Measurements from ENCODE around the gene MRPL11. TPM values are rescaled to one million over a fixed set of nuclear protein-coding genes. Genes with fewer than 3 reads are reported as not detected.
A peak's percentile ranks its signal among the peaks of the same experiment; 100 is the strongest.

Gene MRPL11
- total and polyA plus RNA-seq, 10 of the 15 experiments (the other 5 are each of a cell fraction or from before 2014, with no cell fraction given): 43.5 to 248 (median 109) TPM

- no peak for TF ChIP-seq EZH2 (IDR thresholded peaks at IDR 0.05; ENCODE audit: borderline replicate concordance, control insufficient read depth, low read depth, low read length)
- TF ChIP-seq CTCF (IDR thresholded peaks at IDR 0.05 in 2 of 3, conservative IDR thresholded peaks at IDR 0.05 in 1 of 3; ENCODE audit: control insufficient read depth in 2 of 3, extremely low read depth in 1 of 3, insufficient read depth in 1 of 3, low read depth in 3 of 3, low read length in 3 of 3): peak; percentile 99 to 100 (median 99)
- TF ChIP-seq JUNB (IDR thresholded peaks at IDR 0.05): no peak
- TF ChIP-seq SIX5 (IDR thresholded peaks at IDR 0.05; ENCODE audit: low read depth, low read length, severe bottlenecking): no peak
- 0 out of 2 replicates have a peak, but pooled peaks have one; percentile 39 for TF ChIP-seq ATF3 (IDR thresholded peaks at IDR 0.05; ENCODE audit: borderline replicate concordance, extremely low read depth, low read depth, low read length)
- TF ChIP-seq BCL11A (IDR thresholded peaks at IDR 0.05; ENCODE audit: low read depth, low read length): no peak
- no peak for TF ChIP-seq ZBTB4 (CRISPR knock-in tag; IDR thresholded peaks at IDR 0.05)
- 0 out of 2 replicates have a peak, but pooled peaks have one; percentile 40 for TF ChIP-seq CBFB (IDR thresholded peaks at IDR 0.05; ENCODE audit: low read depth)
- no peak for TF ChIP-seq CREM (IDR thresholded peaks at IDR 0.05; ENCODE audit: low read depth)
- TF ChIP-seq RELA (IDR thresholded peaks at IDR 0.05; ENCODE audit: borderline replicate concordance, partially characterized antibody): no peak
- TF ChIP-seq BHLHE40 (IDR thresholded peaks at IDR 0.05; ENCODE audit: borderline replicate concordance in 1 of 2, low read depth in 2 of 2, low read length in 1 of 2): peak; percentile 40 to 65
- no peak for TF ChIP-seq USF2 (IDR thresholded peaks at IDR 0.05; ENCODE audit: borderline replicate concordance, low read depth, low read length)
- no peak for TF ChIP-seq PML (IDR thresholded peaks at IDR 0.05; ENCODE audit: low read length)
- TF ChIP-seq SUZ12 (IDR thresholded peaks at IDR 0.05; ENCODE audit: unreplicated experiment): no peak
- TF ChIP-seq GATAD2B (conservative IDR thresholded peaks at IDR 0.05; ENCODE audit: low read depth): no peak; the same call in 1 of the 2 replicates
- no peak for TF ChIP-seq RELB (IDR thresholded peaks at IDR 0.05; ENCODE audit: low read depth)
- TF ChIP-seq MTA2 (IDR thresholded peaks at IDR 0.05; ENCODE audit: low read depth): no peak
- no peak for TF ChIP-seq MEF2B (IDR thresholded peaks at IDR 0.05; ENCODE audit: partially characterized antibody, poor library complexity, severe bottlenecking)
- no peak for TF ChIP-seq MYB (IDR thresholded peaks at IDR 0.05; ENCODE audit: borderline replicate concordance, low read depth, low read length)
These were observed 30.0 kb downstream of the MRPL11 start (continued) for GRCh38 chr11:66408488-66409214.

Measured in GM12878 (cell line).